ENCODE data around the gene TMEM156. TPM values are rescaled to one million over a fixed set of nuclear protein-coding genes. Genes with fewer than 3 reads are reported as not detected.
"Not testable (repeated sequence)": the region's sequence is repeated elsewhere in the genome, so short reads cannot be mapped to it uniquely, and the experiment has no call there.

The TMEM156 gene
- total RNA-seq, 1 donor from 2014 or later: not detected

DNA sequence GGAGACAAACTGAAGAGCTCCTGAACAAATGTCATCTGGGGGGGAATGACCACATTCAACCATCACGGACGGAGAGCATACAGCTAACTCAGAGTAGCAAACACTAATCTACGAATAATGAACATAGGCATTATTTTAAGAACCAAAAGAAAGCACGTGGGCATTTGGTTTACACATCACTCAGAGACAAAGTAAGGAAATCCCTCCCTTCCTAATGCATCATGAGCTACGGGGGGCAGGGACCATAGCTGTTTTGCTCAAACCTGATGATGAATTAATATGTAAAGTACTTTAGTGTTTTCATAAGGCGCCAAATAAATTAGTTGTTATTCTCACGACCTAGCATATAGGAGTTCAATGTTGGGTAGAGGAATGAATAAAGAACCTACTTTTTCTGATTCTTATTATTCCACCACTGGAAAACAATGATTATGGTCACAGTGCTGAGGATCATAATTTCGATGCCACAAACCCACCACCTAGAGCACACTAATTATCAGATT lies 11.7 kb upstream of the TMEM156 start:
- DNase-seq (ENCODE audit: low read depth): peak; percentile 32

DNA sequence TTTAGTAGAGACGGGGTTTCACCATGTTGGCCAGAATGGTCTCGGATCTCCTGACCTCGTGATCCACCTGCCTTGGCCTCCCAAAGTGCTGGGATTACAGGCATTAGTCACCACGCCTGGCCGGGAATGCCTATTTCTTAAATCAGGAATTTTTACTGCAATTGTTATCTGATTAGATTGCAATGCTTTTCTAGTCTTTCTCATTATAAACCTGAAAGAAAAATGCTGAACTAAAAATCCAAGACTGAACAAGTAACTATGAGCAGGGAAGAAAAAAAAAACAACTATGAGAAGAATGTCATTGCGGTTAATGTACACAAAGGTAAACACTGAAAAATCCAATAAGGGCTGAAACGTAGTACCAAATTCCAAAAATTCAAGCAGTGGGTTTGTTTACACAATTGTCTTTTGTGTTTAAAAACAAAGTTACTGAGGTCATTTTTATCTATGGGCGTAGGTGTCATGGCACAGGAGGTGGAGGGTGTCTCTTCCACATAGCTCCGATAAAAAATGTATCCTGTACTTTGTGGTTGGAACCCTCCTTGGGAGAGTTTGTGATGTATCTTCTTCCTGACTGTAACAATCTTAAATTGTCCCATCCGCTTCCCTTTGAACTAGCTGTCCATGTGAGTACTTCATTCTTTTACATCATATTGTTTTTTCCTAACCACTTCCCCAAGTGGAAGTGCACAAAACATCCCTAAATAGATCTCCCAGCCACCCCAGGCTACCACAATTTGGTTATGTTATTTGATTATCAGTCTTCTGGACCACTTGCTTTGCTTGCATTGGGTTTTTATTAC lies 11.1 kb upstream of the TMEM156 start:
- DNase-seq (ENCODE audit: low read depth): peak; percentile 40

DNA sequence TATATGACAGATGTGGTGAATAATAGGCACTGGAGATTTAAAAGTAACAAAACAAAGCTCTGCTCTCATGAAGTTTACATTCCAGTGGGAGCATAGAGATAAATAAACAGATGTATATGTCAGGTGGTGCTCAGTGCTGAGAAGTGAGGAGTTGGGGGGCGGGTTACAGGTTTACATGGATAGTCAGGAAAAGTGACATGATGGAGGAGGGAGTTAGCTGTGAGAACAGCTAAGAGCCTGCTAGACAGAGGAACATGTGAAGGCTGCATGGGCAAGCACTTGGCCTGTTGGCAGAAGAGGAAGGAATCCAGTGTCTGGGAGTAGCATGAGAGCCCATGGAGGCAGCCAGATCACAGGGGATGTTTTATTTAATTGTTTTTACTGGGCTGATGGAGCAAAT lies 10.2 kb upstream of the TMEM156 start:
- DNase-seq (ENCODE audit: low read depth): no peak

DNA sequence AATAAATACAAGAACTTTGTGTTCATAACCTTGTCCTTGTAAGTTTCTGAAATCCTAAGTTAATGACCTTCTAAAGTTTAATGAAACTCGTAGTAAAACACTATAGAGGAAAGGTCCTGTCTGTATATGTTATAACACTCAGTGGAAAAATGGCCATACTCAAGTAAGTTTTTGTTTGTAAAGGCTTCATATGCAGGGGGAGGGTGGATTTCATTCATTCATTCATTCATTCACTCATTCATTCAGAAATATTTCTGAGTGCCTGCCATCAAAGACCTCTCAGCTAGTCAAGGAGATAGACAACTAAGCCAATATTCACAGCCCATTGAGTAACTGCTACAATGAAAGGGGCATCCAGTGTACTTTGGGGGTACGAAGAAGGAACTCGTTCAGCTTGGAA lies 6.9 kb upstream of the TMEM156 start:
- no peak for DNase-seq (ENCODE audit: low read depth)

DNA sequence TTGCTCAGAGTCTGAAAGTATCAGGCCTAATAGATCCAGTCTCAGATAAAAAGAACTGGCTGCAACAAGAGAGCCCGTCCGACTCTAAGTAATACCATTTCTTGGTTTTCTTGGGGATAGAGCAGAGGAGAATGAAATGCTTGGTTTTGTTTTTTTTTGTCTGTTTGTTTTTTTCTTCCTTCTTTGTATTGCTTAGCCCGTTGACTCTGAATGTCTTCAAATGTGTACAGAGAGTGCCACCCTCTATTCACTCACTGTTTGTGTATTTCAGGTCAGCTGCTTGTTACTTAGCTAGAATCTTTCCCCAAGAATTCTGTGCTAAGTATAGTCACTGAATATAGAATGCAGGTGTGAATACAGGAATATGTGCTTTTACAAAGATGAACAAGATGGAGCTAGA lies 5.7 kb upstream of the TMEM156 start:
- peak; percentile 49 for DNase-seq (ENCODE audit: low read depth)

DNA sequence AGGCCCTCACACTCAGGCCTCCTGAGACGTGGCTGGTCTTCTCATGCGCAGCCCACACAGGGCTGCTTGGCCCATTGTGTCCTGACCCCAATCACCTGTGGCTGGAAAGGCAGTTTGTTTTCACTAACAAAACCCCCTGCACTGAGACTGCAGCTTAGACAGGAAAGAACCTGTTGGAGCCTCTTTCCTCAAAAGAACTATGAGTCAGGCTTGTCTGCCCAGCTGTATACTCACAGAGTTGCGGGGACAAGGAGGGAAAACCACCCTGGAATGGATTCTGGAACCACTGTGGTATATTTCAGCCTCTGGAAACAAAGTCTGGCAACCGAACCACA lies 5.2 kb upstream of the TMEM156 start:
- peak; percentile 95 for DNase-seq (ENCODE audit: low read depth)

DNA sequence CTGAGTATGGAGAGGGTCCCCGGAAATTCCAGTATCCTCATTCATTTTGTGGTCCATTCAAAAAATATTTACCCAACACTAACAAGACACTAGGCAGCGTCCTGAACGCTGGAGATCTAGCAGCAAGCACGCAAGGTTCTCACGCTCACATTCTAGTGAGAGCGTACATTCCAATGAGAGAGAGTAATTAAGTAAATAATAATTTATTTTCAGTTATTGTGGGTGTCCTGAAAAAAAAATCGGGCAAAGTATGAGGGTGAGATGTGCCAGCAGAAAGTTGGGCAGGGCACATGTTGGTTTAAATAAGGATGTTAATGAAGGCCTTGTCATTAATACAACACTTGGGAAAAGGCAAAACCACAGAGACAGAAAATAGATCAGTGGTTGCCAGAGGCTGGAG lies 4.0 kb upstream of the TMEM156 start:
- DNase-seq (ENCODE audit: low read depth): peak; percentile 37

DNA sequence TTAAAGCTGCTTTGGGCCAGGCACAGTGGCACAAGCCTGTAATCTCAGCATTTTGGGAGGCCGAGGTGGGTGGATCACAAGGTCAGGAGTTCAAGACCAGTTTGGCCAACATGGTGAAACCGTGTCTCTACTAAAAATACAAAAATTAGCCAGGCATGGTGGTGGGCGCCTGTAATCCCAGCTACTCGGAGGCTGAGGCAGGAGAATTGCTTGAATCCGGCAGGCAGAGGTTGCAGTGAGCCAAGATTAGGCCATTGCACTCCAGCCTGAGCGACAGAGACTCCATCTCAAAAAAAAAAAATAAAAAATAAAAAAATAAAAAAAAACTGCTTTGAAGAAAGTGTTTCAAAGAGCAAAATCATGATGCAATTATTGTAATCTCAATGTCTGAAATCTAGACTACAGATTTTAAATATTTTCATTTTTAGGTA lies 604 bp downstream of the TMEM156 start:
- not testable (repeated sequence) for DNase-seq (ENCODE audit: low read depth)

DNA sequence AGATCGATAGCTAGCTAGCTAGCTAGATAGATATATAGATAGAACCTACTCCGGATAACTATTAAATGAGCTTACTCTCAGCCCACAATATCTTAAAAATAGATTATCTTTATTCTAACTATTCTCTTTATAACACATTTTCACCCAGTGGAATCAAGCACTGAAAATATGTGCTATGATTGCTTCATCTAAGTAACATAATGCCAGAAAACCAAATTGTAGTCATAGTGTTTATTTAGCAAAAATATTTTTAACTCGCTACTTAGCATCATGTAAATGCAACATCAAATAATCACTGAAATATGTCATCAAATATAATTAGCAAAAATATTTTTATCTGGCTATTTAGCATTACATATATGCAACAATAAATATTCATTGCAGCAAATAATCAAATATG lies 1.5 kb downstream of the TMEM156 start:
- no peak for DNase-seq (ENCODE audit: low read depth)

DNA sequence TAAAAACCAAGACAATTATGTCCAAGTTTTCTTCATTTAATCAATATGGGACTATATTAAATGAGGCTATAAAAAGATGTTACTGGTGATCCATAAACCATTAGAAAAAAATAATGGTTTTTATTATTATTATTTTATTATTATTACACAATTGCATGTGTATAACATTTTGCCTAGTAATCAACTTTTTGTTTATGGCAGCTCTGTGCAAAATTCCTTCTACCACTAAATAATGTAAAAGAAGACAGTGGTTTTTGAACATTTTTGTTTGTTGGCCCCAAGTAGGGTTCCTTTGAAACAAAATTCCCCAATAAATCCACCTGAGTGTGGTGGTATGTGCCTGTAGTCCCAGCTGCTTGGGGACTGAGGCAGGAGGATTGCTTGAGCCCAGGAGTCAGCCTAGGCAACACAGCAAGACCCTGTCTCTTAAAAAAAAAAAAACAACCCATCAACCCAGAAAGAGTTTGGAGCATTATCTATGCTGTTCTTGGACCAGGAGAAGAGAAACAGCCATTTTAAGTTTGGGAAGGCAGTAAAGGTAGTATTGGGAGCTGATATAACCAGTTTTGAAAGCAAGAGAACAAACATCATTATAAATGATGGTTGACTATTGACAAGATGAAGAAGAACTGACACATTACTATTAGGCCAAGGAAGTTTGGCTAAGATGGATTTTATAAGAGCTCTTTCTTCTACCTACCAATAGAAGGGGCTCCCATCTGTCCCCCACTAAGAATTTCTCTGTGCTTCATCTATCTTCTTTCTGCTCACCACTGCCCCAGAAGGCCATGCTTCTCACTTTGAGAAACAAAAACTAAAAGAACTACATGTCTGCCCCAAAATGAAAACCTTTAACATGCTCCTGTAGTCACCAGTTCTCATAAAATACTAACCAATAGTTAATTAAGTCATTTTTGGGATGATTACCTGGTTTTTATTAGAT lies 2.2 kb downstream of the TMEM156 start:
- DNase-seq (ENCODE audit: low read depth): no peak

DNA sequence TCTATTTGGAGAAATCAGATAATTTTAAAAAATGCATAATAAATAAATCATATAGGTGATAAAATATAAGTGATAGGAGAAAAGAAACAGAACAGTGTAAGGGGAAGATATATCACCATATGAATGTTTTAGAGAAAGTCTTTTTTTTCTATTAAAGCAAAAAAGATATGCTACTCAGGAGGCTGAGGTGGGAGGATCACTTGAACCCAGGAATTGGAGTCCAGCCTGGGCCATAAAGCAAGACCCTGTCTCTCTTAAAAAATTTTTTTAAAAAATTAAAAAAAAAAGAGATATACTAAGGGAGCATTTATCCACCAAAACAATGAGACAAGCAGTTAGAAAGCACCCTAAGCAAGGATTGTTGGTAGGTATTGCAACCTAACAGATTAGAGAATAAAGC lies 6.1 kb downstream of the TMEM156 start:
- no peak for DNase-seq (ENCODE audit: low read depth)

DNA sequence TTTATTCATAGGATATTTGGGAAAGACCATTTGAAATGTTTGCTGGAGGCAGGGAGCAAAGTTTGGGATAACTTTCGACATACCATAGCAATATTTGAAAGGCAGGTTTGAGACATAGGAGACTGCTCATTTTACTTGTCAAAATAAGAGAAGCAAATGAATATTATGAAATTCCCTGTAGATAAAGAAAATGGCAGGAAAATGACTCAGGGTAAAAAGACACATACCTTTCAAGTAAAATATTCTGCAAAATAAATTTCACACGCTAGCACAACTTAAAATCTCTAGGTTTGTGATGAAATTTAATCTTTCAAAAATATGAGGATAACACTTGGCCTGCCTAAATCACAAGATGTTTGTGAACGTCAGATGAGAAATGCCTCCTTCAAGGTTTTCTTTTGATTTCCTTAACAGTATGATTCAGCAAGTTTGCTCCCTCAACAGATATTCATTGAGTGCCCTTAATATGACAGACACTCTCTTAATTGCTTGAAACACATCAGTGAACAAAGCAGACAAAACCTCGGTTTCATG lies 6.6 kb downstream of the TMEM156 start:
- DNase-seq (ENCODE audit: low read depth): no peak

DNA sequence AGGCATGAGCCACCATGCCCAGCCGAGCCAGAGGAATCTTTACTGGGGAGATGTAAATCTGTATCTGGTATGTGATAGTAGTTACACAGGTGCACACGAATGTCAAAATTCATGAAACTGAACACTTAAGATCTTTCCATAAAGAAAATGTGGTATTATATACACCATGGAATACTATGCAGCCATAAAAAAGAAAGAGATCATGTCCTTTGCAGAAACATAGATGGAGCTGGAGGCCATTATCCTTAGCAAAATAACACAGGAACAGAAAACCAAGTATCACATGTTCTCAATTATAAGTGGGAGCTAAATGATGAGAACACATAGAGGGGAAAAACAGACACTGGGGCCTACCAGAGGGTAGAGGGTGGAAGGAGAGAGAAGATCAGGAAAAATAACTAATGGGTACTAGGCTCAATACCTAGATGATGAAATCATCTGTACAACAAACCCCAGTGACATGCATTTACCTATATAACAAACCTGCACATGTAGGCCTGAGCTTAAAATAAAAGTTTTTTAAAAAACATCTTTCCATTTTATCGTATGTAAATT lies 7.8 kb downstream of the TMEM156 start:
- DNase-seq (ENCODE audit: low read depth): no peak

DNA sequence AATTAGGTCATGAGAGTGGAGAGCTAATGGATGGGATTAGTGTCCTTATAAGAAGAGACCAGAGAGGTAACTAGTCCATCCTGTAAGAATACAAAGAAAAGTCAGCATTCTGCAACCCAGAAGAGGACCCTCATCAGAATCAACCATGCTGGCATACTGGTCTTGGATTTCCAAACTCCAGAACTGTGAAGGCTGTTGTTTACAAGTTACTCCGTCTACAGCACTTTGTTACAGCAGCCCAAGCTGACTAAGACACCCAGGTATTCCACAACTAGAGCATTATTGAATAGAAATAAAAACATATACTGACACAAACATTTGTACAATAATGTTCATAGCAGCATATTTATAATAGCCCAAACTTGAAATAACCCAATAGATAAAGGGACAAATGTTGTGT lies 9.2 kb downstream of the TMEM156 start:
- DNase-seq (ENCODE audit: low read depth): no peak

DNA sequence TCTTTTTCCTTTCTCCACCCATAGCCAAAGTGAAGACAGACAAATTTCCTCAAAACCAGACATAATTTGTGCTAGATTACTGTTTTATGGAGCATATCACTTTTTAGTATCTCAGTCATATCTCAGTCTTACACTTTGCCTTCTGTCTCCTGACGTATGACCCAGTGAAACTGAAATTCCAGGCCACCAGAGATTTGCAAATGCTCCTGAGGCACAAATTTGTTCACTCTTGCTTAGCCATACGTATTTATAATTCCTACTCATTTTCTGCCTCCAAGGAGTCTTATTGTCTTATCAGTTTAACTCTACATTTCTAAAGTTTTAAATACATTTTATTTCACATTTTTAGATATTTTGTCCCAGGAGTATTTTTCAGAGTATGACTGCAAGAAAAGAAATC lies 10.0 kb downstream of the TMEM156 start:
- DNase-seq (ENCODE audit: low read depth): no peak

DNA sequence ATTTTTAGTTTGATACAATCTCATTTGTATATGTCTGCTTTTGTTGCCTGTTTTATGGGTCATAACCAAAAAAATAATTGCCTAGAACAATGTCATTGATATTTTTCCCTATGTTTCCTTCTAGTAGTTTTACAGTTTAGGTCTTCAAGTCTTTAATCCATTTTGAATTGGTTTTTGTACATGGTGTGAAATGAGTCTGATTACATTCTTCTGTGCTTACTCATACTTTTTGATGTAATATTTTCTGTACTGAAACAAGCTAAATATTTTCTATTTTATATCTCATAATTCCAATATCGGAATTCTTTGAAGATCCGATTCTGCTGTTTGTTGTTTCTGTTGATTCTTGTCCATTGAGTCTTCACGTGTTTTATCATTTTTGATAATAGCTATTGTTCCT lies 10.6 kb downstream of the TMEM156 start:
- no peak for DNase-seq (ENCODE audit: low read depth)

DNA sequence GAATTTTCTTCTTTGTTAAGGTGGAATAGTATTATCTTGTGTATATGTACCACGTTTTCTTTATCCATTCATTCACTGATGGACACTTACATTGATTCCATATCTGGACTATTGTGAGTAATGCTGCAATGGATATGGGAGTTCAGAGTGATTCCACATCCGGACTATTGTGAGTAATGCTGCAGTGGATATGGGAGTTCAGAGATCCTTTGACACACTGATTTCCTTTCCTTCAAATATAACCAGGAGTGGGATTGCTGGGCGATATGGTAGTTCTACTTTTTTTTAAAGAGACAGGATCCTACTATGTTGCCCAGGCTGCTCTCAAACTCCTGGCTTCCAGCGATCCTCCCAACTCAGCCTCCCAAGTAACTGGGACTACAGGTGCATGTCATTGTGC lies 12.1 kb downstream of the TMEM156 start:
- DNase-seq (ENCODE audit: low read depth): no peak

DNA sequence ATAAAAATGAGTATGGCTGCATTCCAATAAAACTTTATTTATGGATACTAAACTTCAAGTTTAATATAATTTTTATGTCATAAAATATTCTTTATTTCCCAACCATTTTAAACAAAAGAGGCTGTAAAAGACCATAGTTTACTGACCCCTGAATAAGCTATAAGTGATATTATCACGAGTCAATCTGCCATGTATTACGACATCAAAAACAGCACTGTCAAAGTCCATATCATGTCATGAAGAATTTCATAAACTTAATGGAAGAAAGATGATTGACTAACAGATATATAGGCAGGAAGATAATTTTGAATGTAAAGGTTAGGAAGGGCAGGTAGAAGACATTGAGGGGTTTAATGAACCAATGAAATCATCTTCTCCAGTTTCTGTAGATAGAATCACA lies 18.2 kb downstream of the TMEM156 start:
- DNase-seq (ENCODE audit: low read depth): no peak

DNA sequence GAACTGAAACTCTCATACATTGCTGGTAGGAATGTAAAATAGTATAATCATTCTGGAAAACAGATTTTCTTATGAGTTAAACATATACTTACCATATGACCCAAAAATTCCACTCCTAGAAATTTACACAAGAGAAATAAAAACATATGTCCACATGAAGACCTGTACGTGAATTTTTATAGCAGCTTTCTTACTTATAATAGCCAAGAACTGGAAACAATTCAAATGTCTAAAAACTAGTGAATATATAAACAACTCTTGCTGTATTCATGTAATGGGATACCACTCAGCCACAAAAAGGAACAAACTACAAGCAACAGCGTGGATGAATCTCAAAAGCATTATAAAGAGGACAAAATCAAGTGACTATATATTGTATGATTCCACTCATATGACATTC lies 27.5 kb downstream of the TMEM156 start:
- DNase-seq (ENCODE audit: low read depth): no peak

DNA sequence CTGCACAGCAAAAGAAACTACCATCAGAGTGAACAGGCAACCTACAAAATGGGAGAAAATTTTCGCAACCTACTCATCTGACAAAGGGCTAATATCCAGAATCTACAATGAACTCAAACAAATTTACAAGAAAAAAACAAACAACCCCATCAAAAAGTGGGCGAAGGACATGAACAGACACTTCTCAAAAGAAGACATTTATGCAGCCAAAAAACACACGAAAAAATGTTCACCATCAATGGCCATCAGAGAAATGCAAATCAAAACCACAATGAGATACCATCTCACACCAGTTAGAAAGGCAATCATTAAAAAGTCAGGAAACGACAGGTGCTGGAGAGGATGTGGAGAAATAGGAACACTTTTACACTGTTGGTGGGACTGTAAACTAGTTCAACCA lies 30.2 kb downstream of the TMEM156 start:
- not testable (repeated sequence) for DNase-seq (ENCODE audit: low read depth)

DNA sequence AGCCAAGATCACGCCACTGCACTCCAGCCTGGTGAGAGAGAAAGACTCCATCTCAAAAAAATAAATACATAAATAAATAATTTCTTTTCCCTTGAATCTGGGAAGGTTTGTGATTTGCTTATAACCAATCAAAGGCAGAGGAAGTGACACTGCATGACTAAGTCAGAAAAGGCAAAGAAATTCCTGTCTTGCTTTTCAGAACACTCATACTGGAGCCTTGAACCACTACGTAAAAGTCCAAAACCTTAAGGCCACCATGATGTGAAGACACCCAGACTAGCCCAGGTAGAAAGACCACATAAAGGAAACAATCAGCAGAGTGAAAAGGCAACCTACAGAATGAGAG lies 36.6 kb downstream of the TMEM156 start:
- DNase-seq (ENCODE audit: low read depth): no peak

DNA sequence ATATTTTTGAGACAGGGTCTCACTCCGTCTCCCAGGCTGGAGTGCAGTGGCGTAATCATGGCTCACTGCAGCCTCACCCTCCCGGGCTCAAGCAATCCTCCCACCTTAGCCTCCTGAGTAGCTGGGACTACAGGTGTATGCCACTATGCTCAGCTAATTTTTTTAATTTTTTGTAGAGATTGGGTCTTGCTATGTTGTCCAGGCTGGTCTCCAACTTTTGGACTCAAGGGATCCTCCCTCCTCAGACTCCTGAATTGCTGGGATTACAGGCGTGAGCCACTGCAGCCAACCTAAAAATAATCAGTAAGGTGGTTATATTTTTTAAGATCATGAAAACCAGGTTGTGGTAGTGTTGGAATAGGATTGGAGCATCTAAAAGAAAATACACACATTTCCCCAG lies 38.1 kb downstream of the TMEM156 start:
- DNase-seq (ENCODE audit: low read depth): no peak
